ENCODE data around the gene PFDN4. TPM values are rescaled to one million over a fixed set of nuclear protein-coding genes. Genes with fewer than 3 reads are reported as not detected.
A peak's percentile ranks its signal among the peaks of the same experiment; 100 is the strongest.

The PFDN4 gene
- total and polyA plus RNA-seq, 4 experiments from 2014 or later: 15.2 to 70.7 (median 30.2) TPM

DNA sequence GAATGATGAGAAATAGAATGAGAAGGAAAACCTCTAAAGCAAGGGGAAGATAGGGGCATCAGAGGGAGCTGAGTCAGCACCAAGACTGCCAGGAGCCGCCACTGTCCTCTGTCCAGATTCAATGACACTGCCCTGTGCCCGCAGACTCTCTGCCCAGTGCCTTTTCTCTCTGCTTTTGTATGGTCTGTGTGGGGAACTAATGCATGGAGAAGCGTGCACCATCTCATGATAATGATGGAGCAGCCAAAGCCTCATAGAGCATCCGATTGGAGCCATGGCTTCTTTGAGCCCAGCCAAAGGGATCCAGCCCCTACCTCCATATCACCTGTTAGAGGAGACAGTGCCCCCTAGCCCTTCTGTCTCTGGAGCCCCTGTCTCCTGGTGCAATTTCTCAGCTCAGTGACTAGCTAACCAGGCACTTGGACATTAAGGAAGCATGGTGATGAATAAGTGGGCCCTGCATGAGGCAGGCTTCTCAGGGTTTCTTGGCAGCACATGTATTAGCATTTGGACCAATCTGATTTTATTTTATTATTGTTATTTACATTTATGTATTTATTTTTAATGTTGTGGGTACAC, 6.5 kb upstream of the PFDN4 start:
- Histone ChIP-seq H3K36me3 (ENCODE audit: insufficient read depth, low read length) (no peaks in the 10 kb centered on the region), H3K27ac (ENCODE audit: low read depth, low read length) (no peak overlapping the region), H3K9me3 (ENCODE audit: control insufficient read depth in 1 of 2, low read length in 2 of 2) (no peaks in the 10 kb centered on the region), H3K27me3 (ENCODE audit: insufficient read depth, low read length) (no peaks in the 10 kb centered on the region), H3K4me3 (ENCODE audit: low read length in 2 of 2) (no peak overlapping the region), H3K4me1 (ENCODE audit: insufficient read depth, low read length) (no peaks in the 10 kb centered on the region)
- ChIA-PET POLR2A (ENCODE audit: partially characterized antibody) (no interaction called here), CTCF (ENCODE audit: partially characterized antibody) (interaction anchor here (0.9 to 3.6 kb wide), 5 partner anchors 11 to 102 kb away, joined by 3 to 40 read pairs (median 13); no protein-coding TSS in a partner anchor)
- Mint-ChIP-seq H3K4me3 (no peak overlapping the region), H3K27me3 (peaks cover 2% of the 10 kb centered on the region in 2 donors), H3K36me3 (no peaks in the 10 kb centered on the region), H3K4me1 (peaks cover 0 to 5% (median 0%) of the 10 kb centered on the region in 4 donors), H3K27ac (no peak overlapping the region), H3K9me3 (no peaks in the 10 kb centered on the region)
- no peak for DNase-seq
- intact Hi-C loops (cut with micrococcal nuclease): loop anchor here (5.0 kb wide), 1 partner anchor 789 kb away; no protein-coding TSS in a partner anchor

DNA sequence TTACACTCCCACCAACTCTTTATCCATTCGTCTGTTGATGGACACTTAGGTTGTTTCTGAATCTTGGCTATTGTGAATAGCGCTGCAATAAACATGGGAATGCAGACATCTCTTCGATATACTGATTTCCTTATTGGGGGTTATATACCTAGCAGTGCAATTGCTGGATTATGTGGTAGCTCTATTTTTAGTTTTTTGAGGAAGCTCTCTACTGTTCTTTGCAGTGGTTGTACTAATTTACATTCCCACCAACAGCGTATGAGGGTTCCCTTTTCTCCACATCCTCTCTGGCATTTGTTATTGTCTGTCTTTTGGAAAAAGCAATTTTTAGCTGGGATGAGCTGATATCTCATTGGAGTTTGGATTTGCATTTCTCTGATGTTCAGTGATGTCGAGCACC, 4.6 kb upstream of the PFDN4 start:
- POLR2A ChIA-PET (ENCODE audit: partially characterized antibody): no interaction called here
- peaks cover 2% of the 10 kb centered on the region in 2 donors for H3K27me3 Mint-ChIP-seq
- no peak overlapping the region for H3K27ac ChIP-seq (ENCODE audit: low read depth, low read length)
- H3K4me1 Mint-ChIP-seq: peaks cover 0 to 5% (median 3%) of the 10 kb centered on the region in 4 donors
- intact Hi-C loops (cut with micrococcal nuclease): loop anchor here (5.0 kb wide), 1 partner anchor 791 kb away; no protein-coding TSS in a partner anchor
- no peaks in the 10 kb centered on the region for H3K27me3 ChIP-seq (ENCODE audit: insufficient read depth, low read length)
- no peaks in the 10 kb centered on the region for H3K4me1 ChIP-seq (ENCODE audit: insufficient read depth, low read length)
- DNase-seq: no peak
- H3K36me3 Mint-ChIP-seq: peaks cover 0 to 5% of the 10 kb centered on the region in 2 donors
- H3K27ac Mint-ChIP-seq: no peak overlapping the region
- CTCF ChIA-PET (ENCODE audit: partially characterized antibody): interaction anchor here (1.0 kb wide), 1 partner anchor 100 kb away, joined by 6 read pairs; no protein-coding TSS in a partner anchor
- H3K9me3 Mint-ChIP-seq: peaks cover 0 to 2% (median 0%) of the 10 kb centered on the region in 8 donors
- H3K9me3 ChIP-seq (ENCODE audit: control insufficient read depth in 1 of 2, low read length in 2 of 2): no peaks in the 10 kb centered on the region
- H3K4me3 ChIP-seq (ENCODE audit: low read length in 2 of 2): no peak overlapping the region
- H3K36me3 ChIP-seq (ENCODE audit: insufficient read depth, low read length): no peaks in the 10 kb centered on the region
- H3K4me3 Mint-ChIP-seq: no peak overlapping the region

DNA sequence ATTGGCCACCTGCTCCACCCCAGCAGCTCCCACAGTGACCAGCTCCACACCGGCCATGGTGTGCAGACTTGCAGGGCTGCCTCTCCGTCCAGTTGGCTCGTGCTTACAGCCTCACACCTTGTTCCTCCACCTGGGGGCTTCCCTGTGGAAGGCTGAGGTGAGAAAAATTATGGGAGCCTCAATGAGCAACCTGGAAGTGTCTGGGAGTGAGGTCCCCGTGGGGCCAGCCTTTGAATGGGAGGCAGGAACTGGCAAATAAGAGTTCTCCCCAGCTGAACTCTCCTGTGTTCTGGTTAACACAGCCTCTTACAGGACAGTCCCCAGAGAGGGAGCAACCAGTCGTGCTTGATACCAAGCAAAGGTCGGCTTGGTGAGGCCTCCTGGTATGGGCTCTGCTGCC, 3.8 kb upstream of the PFDN4 start:
- Histone ChIP-seq H3K4me1 (ENCODE audit: insufficient read depth, low read length) (peaks cover 7% of the 10 kb centered on the region), H3K36me3 (ENCODE audit: insufficient read depth, low read length) (no peaks in the 10 kb centered on the region), H3K27me3 (ENCODE audit: insufficient read depth, low read length) (no peaks in the 10 kb centered on the region), H3K9me3 (ENCODE audit: control insufficient read depth in 1 of 2, low read length in 2 of 2) (no peaks in the 10 kb centered on the region), H3K27ac (ENCODE audit: low read depth, low read length) (no peak overlapping the region), H3K4me3 (ENCODE audit: low read length in 2 of 2) (no peak overlapping the region)
- peaks cover 5 to 12% (median 9%) of the 10 kb centered on the region in 4 donors for H3K4me1 Mint-ChIP-seq
- H3K4me3 Mint-ChIP-seq: no peak overlapping the region
- peaks cover 2% of the 10 kb centered on the region in 2 donors for H3K27me3 Mint-ChIP-seq
- peaks cover 0 to 2% (median 0%) of the 10 kb centered on the region in 8 donors for H3K9me3 Mint-ChIP-seq
- DNase-seq: no peak
- H3K36me3 Mint-ChIP-seq: peaks cover 0 to 5% of the 10 kb centered on the region in 2 donors
- no peak overlapping the region for H3K27ac Mint-ChIP-seq
- intact Hi-C loops (cut with micrococcal nuclease): loop anchor here (5.0 kb wide), 1 partner anchor 792 kb away; no protein-coding TSS in a partner anchor
- ChIA-PET CTCF (ENCODE audit: partially characterized antibody) (interaction anchor here (1.0 to 2.6 kb wide), 2 partner anchors 11 to 100 kb away, joined by 6 to 8 read pairs; no protein-coding TSS in a partner anchor), POLR2A (ENCODE audit: partially characterized antibody) (no interaction called here)

DNA sequence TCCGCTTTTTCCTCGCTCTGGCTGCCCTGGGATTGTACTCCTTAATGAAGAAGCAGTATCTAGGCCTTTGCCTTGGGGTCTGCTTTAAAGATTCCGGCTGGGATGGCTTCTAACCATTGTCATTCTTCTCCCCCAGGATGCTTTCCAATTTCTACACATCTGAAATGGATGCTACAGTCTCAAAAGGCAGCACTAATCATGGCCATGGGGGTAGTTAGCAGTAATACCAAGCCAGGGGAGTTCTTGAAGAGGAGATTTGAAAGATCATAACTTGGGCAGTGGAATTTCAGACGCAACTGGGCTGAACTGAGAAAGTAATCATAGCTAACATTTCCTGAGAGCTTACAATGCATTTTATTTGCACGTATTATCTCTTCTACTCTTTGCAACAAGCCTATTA, 3.4 kb upstream of the PFDN4 start:
- Histone ChIP-seq H3K4me3 (ENCODE audit: low read length in 2 of 2) (no peak overlapping the region), H3K4me1 (ENCODE audit: insufficient read depth, low read length) (peaks cover 12% of the 10 kb centered on the region), H3K27ac (ENCODE audit: low read depth, low read length) (no peak overlapping the region), H3K36me3 (ENCODE audit: insufficient read depth, low read length) (no peaks in the 10 kb centered on the region), H3K27me3 (ENCODE audit: insufficient read depth, low read length) (no peaks in the 10 kb centered on the region), H3K9me3 (ENCODE audit: control insufficient read depth in 1 of 2, low read length in 2 of 2) (no peaks in the 10 kb centered on the region)
- peaks cover 8 to 16% (median 11%) of the 10 kb centered on the region in 4 donors for H3K4me1 Mint-ChIP-seq
- DNase-seq: no peak
- ChIA-PET POLR2A (ENCODE audit: partially characterized antibody) (no interaction called here), CTCF (ENCODE audit: partially characterized antibody) (interaction anchor here (0.6 to 2.6 kb wide), 2 partner anchors 10 to 101 kb away, joined by 3 to 8 read pairs; no protein-coding TSS in a partner anchor)
- intact Hi-C loops (cut with micrococcal nuclease): loop anchor here (5.0 kb wide), 1 partner anchor 792 kb away; no protein-coding TSS in a partner anchor
- no peak overlapping the region for H3K27ac Mint-ChIP-seq
- peaks cover 0 to 5% of the 10 kb centered on the region in 2 donors for H3K36me3 Mint-ChIP-seq
- peaks cover 0 to 2% of the 10 kb centered on the region in 2 donors for H3K27me3 Mint-ChIP-seq
- peaks cover 0 to 2% (median 0%) of the 10 kb centered on the region in 8 donors for H3K9me3 Mint-ChIP-seq
- H3K4me3 Mint-ChIP-seq: no peak overlapping the region

DNA sequence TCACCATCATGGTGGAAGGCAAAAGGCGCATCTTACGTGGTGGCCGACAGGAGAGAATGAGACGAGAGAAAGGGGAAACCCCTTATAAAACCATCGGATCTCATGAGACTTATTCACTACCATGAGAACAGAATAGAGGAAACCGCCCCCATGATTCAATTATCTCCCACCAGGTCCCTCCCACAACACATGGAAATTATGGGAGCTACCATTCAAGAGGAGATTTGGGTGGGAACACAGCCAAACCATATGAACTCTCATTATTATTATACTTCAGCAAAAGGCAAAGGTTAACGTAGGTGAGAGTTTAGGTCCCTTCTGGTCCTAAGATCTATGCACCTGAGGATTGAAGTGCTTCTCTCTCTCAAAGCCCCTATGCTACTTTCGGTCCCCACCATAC, 2.4 kb upstream of the PFDN4 start:
- ChIA-PET CTCF (ENCODE audit: partially characterized antibody) (interaction anchor here (1.1 to 2.6 kb wide), 4 partner anchors 8 to 109 kb away, joined by 4 to 8 read pairs (median 4); no protein-coding TSS in a partner anchor), POLR2A (ENCODE audit: partially characterized antibody) (interaction anchor here (0.6 kb wide), 1 partner anchor 811 kb away, joined by 3 read pairs; no protein-coding TSS in a partner anchor)
- Histone ChIP-seq H3K4me1 (ENCODE audit: insufficient read depth, low read length) (peaks cover 21% of the 10 kb centered on the region), H3K27ac (ENCODE audit: low read depth, low read length) (no peak overlapping the region), H3K4me3 (ENCODE audit: low read length in 2 of 2) (no peak overlapping the region), H3K9me3 (ENCODE audit: control insufficient read depth in 1 of 2, low read length in 2 of 2) (no peaks in the 10 kb centered on the region), H3K36me3 (ENCODE audit: insufficient read depth, low read length) (no peaks in the 10 kb centered on the region), H3K27me3 (ENCODE audit: insufficient read depth, low read length) (no peaks in the 10 kb centered on the region)
- Mint-ChIP-seq H3K27ac (peak overlapping the region in 1 of 7 donors; percentile 23), H3K27me3 (peaks cover 0 to 2% of the 10 kb centered on the region in 2 donors), H3K36me3 (peaks cover 0 to 5% of the 10 kb centered on the region in 2 donors), H3K9me3 (peaks cover 0 to 2% (median 0%) of the 10 kb centered on the region in 8 donors), H3K4me3 (peak overlapping the region in 2 of 8 donors; percentile 10 to 13), H3K4me1 (peaks cover 16 to 26% (median 20%) of the 10 kb centered on the region in 4 donors)
- no peak for DNase-seq
- intact Hi-C loops (cut with micrococcal nuclease): no loop called here

DNA sequence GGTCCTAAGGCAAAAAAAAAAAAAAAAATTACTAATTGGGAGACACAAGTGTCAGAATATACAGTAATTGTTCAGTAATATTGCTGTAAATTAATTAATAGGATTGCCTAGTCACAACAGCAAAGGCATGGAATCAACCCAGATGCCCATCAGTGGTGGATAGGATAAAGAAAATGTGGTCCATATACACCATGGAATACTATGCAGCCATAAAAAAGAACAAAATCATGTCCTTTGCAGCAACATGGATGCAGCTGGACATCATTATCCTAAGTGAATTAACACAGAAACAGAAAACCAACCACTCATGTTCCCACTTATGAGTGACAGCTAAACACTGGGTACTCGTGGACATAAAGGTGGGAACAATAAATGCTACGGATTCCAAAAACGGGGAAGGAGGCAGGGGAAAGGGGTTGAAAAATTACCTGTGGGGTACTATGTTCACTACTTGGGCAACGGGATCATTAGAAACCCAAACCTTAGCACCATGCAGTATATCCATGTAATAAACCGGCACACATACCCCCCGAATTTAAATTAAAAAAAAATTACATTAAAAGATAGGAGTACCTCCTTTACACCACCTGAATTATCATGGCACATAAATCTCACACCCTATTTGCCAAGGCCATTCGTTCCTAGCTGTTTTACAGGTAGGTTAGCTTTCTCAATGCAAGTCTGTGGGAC, 689 bp upstream of the PFDN4 start:
- Mint-ChIP-seq H3K27me3 (peaks cover 0 to 2% of the 10 kb centered on the region in 2 donors), H3K36me3 (peaks cover 0 to 9% of the 10 kb centered on the region in 2 donors), H3K4me1 (peaks cover 24 to 35% (median 28%) of the 10 kb centered on the region in 4 donors), H3K4me3 (peak overlapping the region; percentile 94 to 99 (median 98)), H3K9me3 (peaks cover 0 to 2% (median 0%) of the 10 kb centered on the region in 8 donors), H3K27ac (peak overlapping the region; percentile 99 to 100 (median 100))
- ChIA-PET CTCF (ENCODE audit: partially characterized antibody) (interaction anchor here (1.0 to 2.8 kb wide), 6 partner anchors 8 to 251 kb away, joined by 3 to 21 read pairs (median 5); no protein-coding TSS in a partner anchor), POLR2A (ENCODE audit: partially characterized antibody) (interaction anchor here (0.6 to 2.4 kb wide), 4 partner anchors 12 to 1797 kb away, joined by 3 to 16 read pairs (median 6); no protein-coding TSS in a partner anchor)
- intact Hi-C loops (cut with micrococcal nuclease): no loop called here
- Histone ChIP-seq H3K27me3 (ENCODE audit: insufficient read depth, low read length) (no peaks in the 10 kb centered on the region), H3K4me1 (ENCODE audit: insufficient read depth, low read length) (peaks cover 29% of the 10 kb centered on the region), H3K4me3 (ENCODE audit: low read length in 2 of 2) (peak overlapping the region; percentile 92 to 96), H3K9me3 (ENCODE audit: control insufficient read depth in 1 of 2, low read length in 2 of 2) (no peaks in the 10 kb centered on the region), H3K27ac (ENCODE audit: low read depth, low read length) (peak overlapping the region; percentile 92), H3K36me3 (ENCODE audit: insufficient read depth, low read length) (no peaks in the 10 kb centered on the region)
- no peak for DNase-seq

Measured in CD4-positive, alpha-beta memory T cell (primary cell).